ENCODE data around the gene INPP4B. TPM values are rescaled to one million over a fixed set of nuclear protein-coding genes. Genes with fewer than 3 reads are reported as not detected.

Gene INPP4B
- total RNA-seq, 2 experiments from 2014 or later: 55.7 to 60.5 TPM

- CTCF ChIA-PET: interaction anchor here (1.1 to 1.5 kb wide), 3 partner anchors 9 to 132 kb away, joined by 3 to 4 read pairs (median 3); no protein-coding TSS in a partner anchor
- Mint-ChIP-seq H3K36me3 (ENCODE audit: low read depth) (peaks cover 7% of the 10 kb centered on the region), H3K9me3 (no peaks in the 10 kb centered on the region), H3K27ac (peak overlapping the region; percentile 82), H3K27me3 (ENCODE audit: low read depth) (no peaks in the 10 kb centered on the region), H3K4me1 (ENCODE audit: low read depth) (peaks cover 60% of the 10 kb centered on the region), H3K4me3 (no peak overlapping the region)
- intact Hi-C loops (cut with micrococcal nuclease): loop anchor here (2.0 to 5.0 kb wide), 4 partner anchors 14 to 814 kb away; partner anchors contain the start of gene SMARCA5
- no peak for DNase-seq
Measured at GRCh38 chr4:142698552-142698951, 147.5 kb downstream of the INPP4B start.

GRCh38 chr4:142697928-142698327 is 148.2 kb downstream of the INPP4B start:
- H3K36me3 Mint-ChIP-seq (ENCODE audit: low read depth): peaks cover 7% of the 10 kb centered on the region
- DNase-seq: no peak
- peaks cover 61% of the 10 kb centered on the region for H3K4me1 Mint-ChIP-seq (ENCODE audit: low read depth)
- no peaks in the 10 kb centered on the region for H3K27me3 Mint-ChIP-seq (ENCODE audit: low read depth)
- no peaks in the 10 kb centered on the region for H3K9me3 Mint-ChIP-seq
- CTCF ChIA-PET: interaction anchor here (1.7 kb wide), 1 partner anchor 8 kb away, joined by 4 read pairs; no protein-coding TSS in a partner anchor
- no peak overlapping the region for H3K27ac Mint-ChIP-seq
- intact Hi-C loops (cut with micrococcal nuclease): loop anchor here (2.0 to 5.0 kb wide), 4 partner anchors 15 to 814 kb away; partner anchors contain the start of gene SMARCA5
- no peak overlapping the region for H3K4me3 Mint-ChIP-seq

- peak overlapping the region; percentile 55 for H3K4me3 Mint-ChIP-seq
- CTCF ChIA-PET: interaction anchor here (1.0 to 1.7 kb wide), 2 partner anchors 9 to 49 kb away, joined by 3 to 4 read pairs; no protein-coding TSS in a partner anchor
- peak overlapping the region; percentile 93 for H3K27ac Mint-ChIP-seq
- H3K9me3 Mint-ChIP-seq: no peaks in the 10 kb centered on the region
- H3K4me1 Mint-ChIP-seq (ENCODE audit: low read depth): peaks cover 59% of the 10 kb centered on the region
- H3K27me3 Mint-ChIP-seq (ENCODE audit: low read depth): no peaks in the 10 kb centered on the region
- intact Hi-C loops (cut with micrococcal nuclease): loop anchor here (5.0 kb wide), 3 partner anchors 130 to 815 kb away; partner anchors contain the start of gene SMARCA5
- no peak for DNase-seq
- peaks cover 7% of the 10 kb centered on the region for H3K36me3 Mint-ChIP-seq (ENCODE audit: low read depth)
Measured at GRCh38 chr4:142697320-142697719, 148.8 kb downstream of the INPP4B start.

GRCh38 chr4:142696334-142697122 is 149.6 kb downstream of the INPP4B start:
- H3K36me3 Mint-ChIP-seq (ENCODE audit: low read depth): peaks cover 7% of the 10 kb centered on the region
- peaks cover 62% of the 10 kb centered on the region for H3K4me1 Mint-ChIP-seq (ENCODE audit: low read depth)
- peak overlapping the region; percentile 55 for H3K4me3 Mint-ChIP-seq

GRCh38 chr4:142690406-142691163 is 155.5 kb downstream of the INPP4B start:
- no peaks in the 10 kb centered on the region for H3K27me3 Mint-ChIP-seq (ENCODE audit: low read depth)
- H3K36me3 Mint-ChIP-seq (ENCODE audit: low read depth): peaks cover 14% of the 10 kb centered on the region
- H3K4me1 Mint-ChIP-seq (ENCODE audit: low read depth): peaks cover 34% of the 10 kb centered on the region
- DNase-seq: no peak
- CTCF ChIA-PET: interaction anchor here (1.0 kb wide), 1 partner anchor 8 kb away, joined by 3 read pairs; no protein-coding TSS in a partner anchor
- H3K9me3 Mint-ChIP-seq: peaks cover 7% of the 10 kb centered on the region
- no peak overlapping the region for H3K27ac Mint-ChIP-seq
- intact Hi-C loops (cut with micrococcal nuclease): no loop called here
- no peak overlapping the region for H3K4me3 Mint-ChIP-seq

More at GRCh38 chr4:142696334-142697122, 149.6 kb downstream of the INPP4B start:
- no peaks in the 10 kb centered on the region for H3K27me3 Mint-ChIP-seq (ENCODE audit: low read depth)
- CTCF ChIA-PET: interaction anchor here (0.7 to 1.7 kb wide), 3 partner anchors 10 to 337 kb away, joined by 3 to 4 read pairs (median 4); no protein-coding TSS in a partner anchor
- DNase-seq: peak; percentile 37
- H3K9me3 Mint-ChIP-seq: peaks cover under 1% of the 10 kb centered on the region
- H3K27ac Mint-ChIP-seq: peak overlapping the region; percentile 93
- intact Hi-C loops (cut with micrococcal nuclease): loop anchor here (5.0 kb wide), 3 partner anchors 129 to 816 kb away; partner anchors contain the start of gene SMARCA5

GRCh38 chr4:142687547-142688275 is 158.4 kb downstream of the INPP4B start:
- H3K4me1 Mint-ChIP-seq (ENCODE audit: low read depth): peaks cover 34% of the 10 kb centered on the region
- H3K9me3 Mint-ChIP-seq: peaks cover 7% of the 10 kb centered on the region
- H3K27me3 Mint-ChIP-seq (ENCODE audit: low read depth): no peaks in the 10 kb centered on the region
- peaks cover 16% of the 10 kb centered on the region for H3K36me3 Mint-ChIP-seq (ENCODE audit: low read depth)
- intact Hi-C loops (cut with micrococcal nuclease): no loop called here
- CTCF ChIA-PET: no interaction called here
- DNase-seq: no peak
- H3K4me3 Mint-ChIP-seq: no peak overlapping the region
- H3K27ac Mint-ChIP-seq: peak overlapping the region; percentile 15

GRCh38 chr4:142686081-142686480 is 160.0 kb downstream of the INPP4B start:
- H3K9me3 Mint-ChIP-seq: peaks cover 4% of the 10 kb centered on the region
- no peak overlapping the region for H3K27ac Mint-ChIP-seq
- DNase-seq: no peak
- peaks cover 27% of the 10 kb centered on the region for H3K4me1 Mint-ChIP-seq (ENCODE audit: low read depth)
- intact Hi-C loops (cut with micrococcal nuclease): no loop called here
- no peak overlapping the region for H3K4me3 Mint-ChIP-seq
- peaks cover 19% of the 10 kb centered on the region for H3K36me3 Mint-ChIP-seq (ENCODE audit: low read depth)
- H3K27me3 Mint-ChIP-seq (ENCODE audit: low read depth): no peaks in the 10 kb centered on the region
- CTCF ChIA-PET: no interaction called here

GRCh38 chr4:142683997-142684396 is 162.1 kb downstream of the INPP4B start:
- Mint-ChIP-seq H3K36me3 (ENCODE audit: low read depth) (peaks cover 14% of the 10 kb centered on the region), H3K27ac (no peak overlapping the region), H3K4me3 (no peak overlapping the region), H3K9me3 (peaks cover 2% of the 10 kb centered on the region), H3K27me3 (ENCODE audit: low read depth) (no peaks in the 10 kb centered on the region), H3K4me1 (ENCODE audit: low read depth) (peaks cover 27% of the 10 kb centered on the region)
- no peak for DNase-seq
- intact Hi-C loops (cut with micrococcal nuclease): no loop called here
- CTCF ChIA-PET: no interaction called here

GRCh38 chr4:142683503-142683902 is 162.6 kb downstream of the INPP4B start:
- no peak for DNase-seq
- no peak overlapping the region for H3K27ac Mint-ChIP-seq
- CTCF ChIA-PET: no interaction called here
- peaks cover 24% of the 10 kb centered on the region for H3K4me1 Mint-ChIP-seq (ENCODE audit: low read depth)
- no peaks in the 10 kb centered on the region for H3K27me3 Mint-ChIP-seq (ENCODE audit: low read depth)
- peaks cover 14% of the 10 kb centered on the region for H3K36me3 Mint-ChIP-seq (ENCODE audit: low read depth)
- H3K9me3 Mint-ChIP-seq: peaks cover 2% of the 10 kb centered on the region
- H3K4me3 Mint-ChIP-seq: no peak overlapping the region
- intact Hi-C loops (cut with micrococcal nuclease): no loop called here

- Mint-ChIP-seq H3K4me1 (ENCODE audit: low read depth) (peaks cover 7% of the 10 kb centered on the region), H3K36me3 (ENCODE audit: low read depth) (peaks cover 53% of the 10 kb centered on the region), H3K9me3 (peaks cover 50% of the 10 kb centered on the region), H3K27ac (no peak overlapping the region), H3K27me3 (ENCODE audit: low read depth) (no peaks in the 10 kb centered on the region), H3K4me3 (no peak overlapping the region)
- DNase-seq: no peak
- intact Hi-C loops (cut with micrococcal nuclease): loop anchor here (2.0 kb wide), 1 partner anchor 49 kb away; no protein-coding TSS in a partner anchor
- CTCF ChIA-PET: no interaction called here
Measured at GRCh38 chr4:142671516-142671915, 174.6 kb downstream of the INPP4B start.

- Mint-ChIP-seq H3K27ac (no peak overlapping the region), H3K9me3 (peaks cover 36% of the 10 kb centered on the region), H3K4me3 (no peak overlapping the region), H3K4me1 (ENCODE audit: low read depth) (no peaks in the 10 kb centered on the region), H3K36me3 (ENCODE audit: low read depth) (peaks cover 56% of the 10 kb centered on the region), H3K27me3 (ENCODE audit: low read depth) (no peaks in the 10 kb centered on the region)
- no peak for DNase-seq
- CTCF ChIA-PET: no interaction called here
- intact Hi-C loops (cut with micrococcal nuclease): no loop called here
Measured at GRCh38 chr4:142663828-142664227, 182.3 kb downstream of the INPP4B start.

Measured in activated naive CD4-positive, alpha-beta T cell treated with anti-CD3 and anti-CD28 coated beads for 36 hours (primary cell).